NCI-H146 treated with DMSO at 0.1 percent for 48 hours (cell line): ENCODE measurements around the gene FOXN1.

Experiments used
- DNase-seq: peaks from one replicate; lab custom pipeline; 2025; ENCODE audit not compliant: unreplicated experiment; lab: John Stamatoyannopoulos, UW

FOXN1 gene

GRCh38 chr17:28477928-28478327, 28.2 kb upstream of the FOXN1 start:
- DNase-seq = no peak

- no peak for DNase-seq
Measured at GRCh38 chr17:28478712-28479615, 27.2 kb upstream of the FOXN1 start.

GRCh38 chr17:28480278-28480677, 25.9 kb upstream of the FOXN1 start:
- no peak for DNase-seq

GRCh38 chr17:28480799-28481571, 25.2 kb upstream of the FOXN1 start:
- DNase-seq = no peak

GRCh38 chr17:28482551-28483199, 23.5 kb upstream of the FOXN1 start:
- DNase-seq = no peak

GRCh38 chr17:28484296-28484695, 21.9 kb upstream of the FOXN1 start:
- no peak for DNase-seq

GRCh38 chr17:28485049-28485448, 21.1 kb upstream of the FOXN1 start:
- no peak for DNase-seq

GRCh38 chr17:28487881-28488532, 18.1 kb upstream of the FOXN1 start:
- DNase-seq = no peak

- DNase-seq = no peak
Measured at GRCh38 chr17:28488533-28489276, 17.4 kb upstream of the FOXN1 start.

GRCh38 chr17:28491286-28491685, 14.9 kb upstream of the FOXN1 start:
- DNase-seq = no peak

- no peak for DNase-seq
Measured at GRCh38 chr17:28491860-28492259, 14.3 kb upstream of the FOXN1 start.

- DNase-seq = no peak
Measured at GRCh38 chr17:28492352-28493310, 13.5 kb upstream of the FOXN1 start.

GRCh38 chr17:28493460-28493859, 12.7 kb upstream of the FOXN1 start:
- no peak for DNase-seq

GRCh38 chr17:28494445-28495188, 11.5 kb upstream of the FOXN1 start:
- DNase-seq = peak; percentile 46

- no peak for DNase-seq
Measured at GRCh38 chr17:28495635-28496034, 10.5 kb upstream of the FOXN1 start.

GRCh38 chr17:28497931-28498330, 8.2 kb upstream of the FOXN1 start:
- no peak for DNase-seq

- no peak for DNase-seq
Measured at GRCh38 chr17:28498652-28499363, 7.3 kb upstream of the FOXN1 start.

GRCh38 chr17:28499364-28499664, 6.8 kb upstream of the FOXN1 start:
- DNase-seq = peak; percentile 63
